ENCODE measurements around the gene PPEF2. TPM values are rescaled to one million over a fixed set of nuclear protein-coding genes. Genes with fewer than 3 reads are reported as not detected.
"Not testable (repeated sequence)": the region's sequence is repeated elsewhere in the genome, so short reads cannot be mapped to it uniquely, and the experiment has no call there.

PPEF2 gene
- total RNA-seq, 1 donor from 2014 or later, result not detected

- ATAC-seq (no peak), DNase-seq (ENCODE audit: missing footprints) (no peak)
- intact Hi-C loops (cut with DNase I), result no loop called here
Observed at GRCh38 chr4:75908555-75908954, 6.3 kb upstream of the PPEF2 start.

- intact Hi-C loops (cut with DNase I), result no loop called here
- DNase-seq (ENCODE audit: missing footprints) (no peak), ATAC-seq (no peak)
Observed at GRCh38 chr4:75907966-75908365, 5.7 kb upstream of the PPEF2 start.

- ATAC-seq, result no peak
Observed at GRCh38 chr4:75904076-75904475, 1.8 kb upstream of the PPEF2 start.

GRCh38 chr4:75898536-75898935 is 3.7 kb downstream of the PPEF2 start:
- intact Hi-C loops (cut with DNase I), result no loop called here
- DNase-seq (ENCODE audit: missing footprints) (no peak), ATAC-seq (no peak)

More at GRCh38 chr4:75904076-75904475, 1.8 kb upstream of the PPEF2 start:
- intact Hi-C loops (cut with DNase I), result no loop called here
- no peak for DNase-seq (ENCODE audit: missing footprints)

GRCh38 chr4:75895744-75896314 is 6.4 kb downstream of the PPEF2 start:
- DNase-seq (ENCODE audit: missing footprints) (no peak), ATAC-seq (no peak)
- intact Hi-C loops (cut with DNase I), result no loop called here

GRCh38 chr4:75892508-75892907 is 9.7 kb downstream of the PPEF2 start:
- intact Hi-C loops (cut with DNase I), result no loop called here
- ATAC-seq (no peak), DNase-seq (ENCODE audit: missing footprints) (no peak)

- DNase-seq (ENCODE audit: missing footprints) (no peak), ATAC-seq (no peak)
- intact Hi-C loops (cut with DNase I), result no loop called here
Observed at GRCh38 chr4:75891611-75892010, 10.6 kb downstream of the PPEF2 start.

GRCh38 chr4:75889537-75890199 is 12.6 kb downstream of the PPEF2 start:
- no peak for DNase-seq (ENCODE audit: missing footprints)
- no peak for ATAC-seq
- intact Hi-C loops (cut with DNase I), result no loop called here

- DNase-seq (ENCODE audit: missing footprints) (no peak), ATAC-seq (no peak)
- intact Hi-C loops (cut with DNase I), result no loop called here
Observed at GRCh38 chr4:75886104-75886503, 16.1 kb downstream of the PPEF2 start.

GRCh38 chr4:75881476-75881875 is 20.8 kb downstream of the PPEF2 start:
- intact Hi-C loops (cut with DNase I), result no loop called here
- no peak for ATAC-seq
- DNase-seq (ENCODE audit: missing footprints), result no peak

- no peak for ATAC-seq
- DNase-seq (ENCODE audit: missing footprints), result no peak
- intact Hi-C loops (cut with DNase I), result no loop called here
Observed at GRCh38 chr4:75880278-75880677, 22.0 kb downstream of the PPEF2 start.

GRCh38 chr4:75878246-75878756 is 24.0 kb downstream of the PPEF2 start:
- ATAC-seq, result no peak
- intact Hi-C loops (cut with DNase I), result no loop called here
- no peak for DNase-seq (ENCODE audit: missing footprints)

- ATAC-seq, result no peak
- intact Hi-C loops (cut with DNase I), result no loop called here
Observed at GRCh38 chr4:75876218-75876617, 26.0 kb downstream of the PPEF2 start.

GRCh38 chr4:75869100-75869499 is 33.2 kb downstream of the PPEF2 start:
- intact Hi-C loops (cut with DNase I), result no loop called here
- ATAC-seq, result peak; percentile 90
- no peak for DNase-seq (ENCODE audit: missing footprints)

More at GRCh38 chr4:75876218-75876617, 26.0 kb downstream of the PPEF2 start:
- DNase-seq (ENCODE audit: missing footprints), result no peak

- no peak for DNase-seq (ENCODE audit: missing footprints)
- no peak for ATAC-seq
- intact Hi-C loops (cut with DNase I), result no loop called here
Observed at GRCh38 chr4:75867130-75867529, 35.1 kb downstream of the PPEF2 start.

- DNase-seq (ENCODE audit: missing footprints) (no peak), ATAC-seq (no peak)
- intact Hi-C loops (cut with DNase I), result no loop called here
Observed at GRCh38 chr4:75860606-75861005, 41.6 kb downstream of the PPEF2 start.

GRCh38 chr4:75858721-75859120 is 43.5 kb downstream of the PPEF2 start:
- ATAC-seq, result no peak
- DNase-seq (ENCODE audit: missing footprints), result no peak
- intact Hi-C loops (cut with DNase I), result no loop called here

- intact Hi-C loops (cut with DNase I), result loop anchor here (10.0 kb wide), 2 partner anchors 125 to 195 kb away; partner anchors contain the start of gene USO1
- ATAC-seq (no peak), DNase-seq (ENCODE audit: missing footprints) (no peak)
Observed at GRCh38 chr4:75849461-75849860, 52.8 kb downstream of the PPEF2 start.

- no peak for ATAC-seq
- intact Hi-C loops (cut with DNase I), result loop anchor here (10.0 kb wide), 2 partner anchors 124 to 194 kb away; partner anchors contain the start of gene USO1
- DNase-seq (ENCODE audit: missing footprints), result no peak
Observed at GRCh38 chr4:75848891-75849290, 53.4 kb downstream of the PPEF2 start.

GRCh38 chr4:75848171-75848760 is 54.0 kb downstream of the PPEF2 start:
- peak; percentile 93 for ATAC-seq
- intact Hi-C loops (cut with DNase I), result loop anchor here (10.0 kb wide), 2 partner anchors 123 to 193 kb away; partner anchors contain the start of gene USO1
- not testable (repeated sequence) for DNase-seq (ENCODE audit: missing footprints)
